Left hindlimb (tissue), 1 donor: ENCODE measurements around the gene STOX1.
"Not testable (repeated sequence)": the region's sequence is repeated elsewhere in the genome, so short reads cannot be mapped to it uniquely, and the experiment has no call there.

ENCODE experiments used
- DNase-seq: peaks from one replicate; pipeline ENCODE4 v3.0.0-alpha.2; 2018

Gene STOX1

DNA sequence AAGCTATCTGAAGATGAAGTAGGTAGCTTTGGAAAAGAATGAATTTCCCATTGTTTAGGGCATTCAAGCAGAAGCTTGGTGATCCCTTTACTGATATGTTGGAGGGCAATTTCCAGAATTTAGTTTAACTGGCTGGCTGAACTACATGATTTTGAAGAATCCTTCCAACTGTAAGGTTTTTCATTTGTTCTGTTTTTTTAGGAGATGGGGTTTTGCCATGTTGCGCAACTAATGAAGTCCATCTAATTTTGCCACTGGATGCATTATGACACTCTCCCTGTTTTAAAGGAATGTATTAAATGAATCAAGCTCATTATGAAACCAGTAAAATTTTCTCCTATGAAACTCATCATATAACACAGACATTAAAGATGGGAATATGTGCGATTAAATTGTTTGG, 67.7 kb downstream of the STOX1 start:
- DNase-seq, result no peak

DNA sequence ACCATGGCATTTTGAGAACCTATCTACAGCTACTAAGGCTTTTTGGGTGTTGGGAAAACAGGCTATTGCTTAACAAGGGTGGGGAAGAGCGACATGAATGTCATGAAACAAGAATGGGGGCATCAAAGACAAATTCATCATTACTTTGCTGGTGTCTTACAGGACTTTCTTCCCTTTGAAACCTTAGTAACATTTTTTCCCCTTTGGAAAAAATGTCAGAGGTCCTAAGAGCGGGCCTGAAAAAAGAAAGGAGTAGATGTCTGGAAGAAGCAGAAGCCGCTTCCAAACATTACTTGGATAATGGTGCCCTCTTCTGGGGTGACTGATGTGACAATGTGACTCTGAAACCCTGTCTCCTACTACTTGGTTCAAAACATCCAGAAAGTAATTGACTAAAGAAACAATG, 70.0 kb downstream of the STOX1 start:
- DNase-seq, result peak; percentile 44

GRCh38 chr10:68899186-68899745, 71.9 kb downstream of the STOX1 start:
- DNase-seq, result no peak

- no peak for DNase-seq
These were observed 73.2 kb downstream of the STOX1 start for GRCh38 chr10:68900427-68901104.

DNA sequence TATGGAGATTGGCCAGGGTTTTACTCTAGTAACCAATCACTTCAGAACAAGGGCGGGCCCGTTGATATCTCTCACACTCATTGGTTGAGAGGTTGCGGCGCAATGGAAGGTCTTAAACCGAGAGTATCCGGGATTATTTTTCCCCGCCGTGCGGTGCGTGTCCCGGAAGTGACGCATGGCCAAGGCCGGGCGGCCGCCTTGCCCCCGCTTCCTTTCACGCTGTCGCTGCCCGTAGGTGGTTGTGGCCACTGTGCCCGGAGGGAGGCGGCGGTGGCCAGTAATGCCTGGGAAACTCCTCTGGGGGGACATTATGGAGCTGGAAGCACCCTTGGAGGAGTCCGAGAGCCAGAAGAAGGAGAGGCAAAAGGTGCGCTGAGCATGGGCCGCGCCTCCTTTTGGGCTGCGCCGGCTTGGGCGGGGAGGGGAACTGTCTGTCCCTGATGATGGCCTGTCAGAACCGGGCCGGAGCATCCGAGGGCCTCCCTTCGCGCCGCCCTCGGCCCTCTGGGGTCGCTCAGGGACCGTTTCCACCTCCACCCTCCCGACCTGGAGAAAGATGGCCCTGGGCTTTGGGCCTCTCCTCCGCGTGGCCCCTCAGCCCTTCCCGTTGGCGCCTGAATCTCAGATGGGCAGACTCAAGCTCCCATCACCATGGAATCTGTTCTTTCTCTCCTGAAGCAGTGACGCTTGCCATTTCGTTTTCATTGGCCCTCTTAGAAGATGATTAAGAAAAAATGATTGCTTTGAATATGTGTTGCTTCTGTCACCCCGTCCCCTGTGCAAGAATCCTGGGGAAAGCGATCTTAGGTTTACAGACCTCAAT, 74.0 kb downstream of the STOX1 start, which contains the start of gene DDX50:
Gene DDX50 (plus strand): TSS at position 211 of the 823 bp plus-strand sequence. CDS start 70 bp downstream, at position 281.
- peak; percentile 98 for DNase-seq

DNA sequence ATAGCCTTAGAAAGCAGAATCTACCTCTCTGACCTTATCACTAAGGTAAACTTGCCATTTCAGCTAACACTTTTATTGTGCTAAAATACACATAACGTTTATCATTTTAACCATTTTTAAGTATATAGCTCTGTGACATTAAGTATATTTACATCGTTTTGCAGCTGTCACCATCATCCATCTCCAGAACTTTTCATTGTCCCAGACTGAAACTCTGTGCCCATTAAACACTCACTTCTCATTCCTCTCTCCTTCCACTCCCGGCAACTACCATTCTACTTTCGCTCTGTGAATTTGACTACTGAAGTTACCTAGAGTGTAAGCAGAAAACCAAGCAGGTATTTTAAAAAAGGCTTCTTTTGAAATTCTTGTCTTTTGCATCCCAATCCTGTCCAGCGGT, 75.1 kb downstream of the STOX1 start:
- DNase-seq, result no peak

- no peak for DNase-seq
These were observed 97.3 kb downstream of the STOX1 start for GRCh38 chr10:68924593-68924992.

DNA sequence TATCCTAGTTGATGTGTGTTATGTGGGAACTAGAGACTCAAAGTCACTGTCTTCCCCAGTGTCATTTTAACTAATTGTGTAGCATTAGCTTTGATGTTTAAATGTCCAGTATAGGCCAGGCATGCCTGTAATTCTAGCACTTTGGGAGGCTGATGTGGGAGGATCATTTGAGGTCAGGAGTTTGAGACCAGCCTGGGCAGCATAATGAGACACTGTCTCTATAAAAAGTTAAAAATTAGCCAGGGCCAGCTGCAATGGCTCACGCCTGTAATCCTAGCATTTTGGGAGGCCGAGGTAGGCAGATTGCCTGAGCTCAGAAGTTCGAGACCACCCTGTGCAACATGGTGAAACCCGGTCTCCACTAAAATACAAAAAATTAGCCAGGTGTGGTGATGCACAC, 98.2 kb downstream of the STOX1 start:
- no peak for DNase-seq

- not testable (repeated sequence) for DNase-seq
These were observed 101.8 kb downstream of the STOX1 start for GRCh38 chr10:68929157-68929556.

DNA sequence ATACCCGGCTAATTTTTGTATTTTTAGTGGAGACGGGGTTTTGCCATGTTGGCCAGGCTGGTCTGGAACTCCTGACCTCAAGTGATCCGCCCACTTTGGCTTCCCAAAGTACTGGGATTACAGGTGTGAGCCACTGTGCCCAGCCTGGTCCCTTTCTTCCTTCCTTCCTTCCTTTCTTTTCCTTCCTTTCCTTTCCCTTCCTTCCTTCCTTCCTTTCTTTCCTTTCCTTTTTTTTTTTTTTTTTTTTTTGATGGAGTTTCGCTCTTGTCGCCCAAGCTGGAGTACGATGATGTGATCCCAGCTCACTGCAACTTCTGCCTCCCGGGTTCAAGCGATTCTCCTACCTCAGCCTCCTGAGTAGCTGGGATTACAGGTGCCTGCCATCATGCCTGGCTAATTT, 102.6 kb downstream of the STOX1 start:
- not testable (repeated sequence) for DNase-seq

DNA sequence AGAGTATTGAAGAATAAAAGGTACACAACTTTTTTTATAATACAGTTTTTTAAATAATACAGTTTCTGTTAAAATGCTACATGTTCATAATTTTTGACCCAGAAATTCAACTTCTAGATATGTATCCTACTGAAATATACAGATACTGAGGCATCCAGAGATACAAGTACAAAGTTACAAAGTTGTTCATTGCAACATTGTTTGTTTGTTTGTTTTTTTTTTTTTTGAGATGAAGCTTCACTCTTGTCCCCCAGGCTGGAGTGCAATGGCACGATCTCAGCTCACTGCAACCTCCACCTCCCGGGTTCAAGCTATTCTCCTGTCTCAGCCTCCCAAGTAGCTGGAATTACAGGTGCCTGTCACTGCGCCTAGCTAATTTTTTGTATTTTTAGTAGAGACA, 105.5 kb downstream of the STOX1 start:
- not testable (repeated sequence) for DNase-seq

DNA sequence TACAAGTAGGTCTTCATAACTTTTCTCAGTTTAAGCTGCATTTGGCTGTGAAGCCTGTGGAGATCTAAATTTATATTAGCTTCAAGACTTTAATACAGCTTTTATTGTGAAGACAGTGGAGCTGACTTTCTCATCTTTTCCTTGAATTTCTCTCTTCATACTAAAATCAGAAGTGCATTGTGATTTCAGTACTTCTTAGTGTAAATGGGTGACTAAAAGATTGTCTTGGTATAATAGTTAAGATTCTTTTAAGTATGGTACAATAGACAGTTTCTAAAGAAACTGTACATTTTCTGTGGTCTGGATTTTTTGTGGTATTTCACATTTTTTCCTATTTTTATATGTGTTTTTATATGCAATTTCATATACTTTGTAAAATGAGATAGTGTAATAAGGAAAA, 107.7 kb downstream of the STOX1 start:
- DNase-seq, result no peak

- no peak for DNase-seq
These were observed 110.8 kb downstream of the STOX1 start for GRCh38 chr10:68938117-68938516.

DNA sequence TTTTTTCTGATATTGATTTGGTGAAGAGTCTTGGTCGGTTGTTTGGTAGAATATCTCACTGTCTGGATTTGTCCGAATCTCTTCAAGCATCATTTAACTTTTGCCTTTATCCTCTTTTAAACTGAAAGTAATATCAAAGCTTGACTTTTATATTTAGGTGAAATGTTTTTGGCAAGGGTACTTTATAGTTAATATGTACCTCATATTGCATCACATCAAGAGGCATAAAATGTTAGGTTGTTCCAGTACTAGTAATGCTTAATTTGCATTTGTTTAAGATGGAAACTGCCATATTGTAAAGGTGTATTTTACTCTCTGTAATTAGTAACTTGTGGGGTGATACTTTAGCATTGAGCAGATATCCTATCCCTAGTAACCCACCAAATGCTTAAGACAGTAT, 111.6 kb downstream of the STOX1 start:
- no peak for DNase-seq

- not testable (repeated sequence) for DNase-seq
These were observed 113.6 kb downstream of the STOX1 start for GRCh38 chr10:68940917-68941316.
